WTC11 (cell line): Measurements from ENCODE around the gene DDRGK1.

Experiments
- ELF4 ChIP-seq: sonication (generic); formaldehyde crosslinking; IDR thresholded peaks from 2 replicates; pipeline ENCODE4 v1.8.1; 2022; ENCODE audit warnings: low read depth, mild to moderate bottlenecking, moderate library complexity, missing genetic modification reagents
- GABPB1 ChIP-seq: sonication (generic); formaldehyde crosslinking; IDR thresholded peaks from 2 replicates; pipeline ENCODE4 v1.8.1; 2023; ENCODE audit warnings: mild to moderate bottlenecking, missing genetic modification reagents
- KAT7 ChIP-seq: sonication (generic); formaldehyde crosslinking; IDR thresholded peaks from 2 replicates; pipeline ENCODE4 v1.8.1; 2023; ENCODE audit warnings: missing genetic modification reagents, mild to moderate bottlenecking, borderline replicate concordance
- TP53 ChIP-seq: sonication (generic); formaldehyde crosslinking; IDR thresholded peaks from 2 replicates; pipeline ENCODE4 v1.8.1; 2023; ENCODE audit warnings: mild to moderate bottlenecking, missing genetic modification reagents
- ZNF416 ChIP-seq: fragments of 250-450 bp; sonication (Bioruptor Pico); IDR thresholded peaks from 2 replicates; pipeline ENCODE4 v1.9.0; 2021; ENCODE audit warnings: mild to moderate bottlenecking, inconsistent platforms
- TF ChIP-seq, protein P1 (sequence below): sonication (generic); formaldehyde crosslinking; IDR thresholded peaks from 2 replicates; pipeline ENCODE4 v1.8.1; 2022; ENCODE audit warnings: mild to moderate bottlenecking, moderate library complexity, missing genetic modification reagents
- TF ChIP-seq, protein P2 (sequence below): fragments of 200-600 bp; IDR thresholded peaks from 2 replicates; pipeline ENCODE4 v1.8.0; 2022; ENCODE audit warnings: antibody characterized with exemption

DNA sequence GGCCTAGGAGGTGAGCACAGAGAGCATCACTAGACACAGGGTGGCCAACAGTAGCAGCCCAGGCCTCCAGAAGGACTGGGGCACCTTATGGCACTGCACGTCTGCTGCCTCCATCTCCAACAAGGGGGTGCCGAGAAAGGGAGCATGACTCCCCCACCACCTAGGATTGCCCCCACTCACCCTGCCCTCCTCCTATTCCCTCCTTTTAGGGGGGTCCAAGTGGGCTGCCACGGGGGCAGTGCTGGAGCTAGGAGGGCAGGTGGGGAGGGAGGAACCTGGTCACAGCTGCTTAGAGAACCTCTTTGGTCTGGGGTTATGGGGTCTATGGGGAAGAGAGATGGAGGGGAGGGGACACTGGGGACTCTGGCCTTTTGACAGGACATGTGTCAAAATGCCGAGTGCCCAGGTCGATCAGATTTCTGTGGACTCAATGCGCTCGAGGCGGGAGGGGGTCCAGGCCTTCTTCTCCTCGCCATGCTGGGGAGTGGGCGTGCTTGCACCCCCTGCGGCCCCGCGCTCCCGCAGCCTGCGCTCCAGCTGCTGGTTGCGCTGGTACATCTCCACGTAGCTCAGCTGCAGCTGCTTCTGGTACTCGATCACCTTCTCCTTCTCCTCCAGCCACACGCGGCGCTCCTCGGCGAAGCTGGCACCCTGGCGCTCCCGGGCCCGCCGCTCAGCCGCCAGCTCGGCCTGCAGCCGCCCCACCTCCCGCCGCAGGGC is 40.3 kb downstream of the DDRGK1 start:
- TF ChIP-seq, protein P1, sequence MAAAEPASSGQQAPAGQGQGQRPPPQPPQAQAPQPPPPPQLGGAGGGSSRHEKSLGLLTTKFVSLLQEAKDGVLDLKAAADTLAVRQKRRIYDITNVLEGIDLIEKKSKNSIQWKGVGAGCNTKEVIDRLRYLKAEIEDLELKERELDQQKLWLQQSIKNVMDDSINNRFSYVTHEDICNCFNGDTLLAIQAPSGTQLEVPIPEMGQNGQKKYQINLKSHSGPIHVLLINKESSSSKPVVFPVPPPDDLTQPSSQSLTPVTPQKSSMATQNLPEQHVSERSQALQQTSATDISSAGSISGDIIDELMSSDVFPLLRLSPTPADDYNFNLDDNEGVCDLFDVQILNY (CRISPR knock-in tag), result no peak
- TF ChIP-seq, protein P2, sequence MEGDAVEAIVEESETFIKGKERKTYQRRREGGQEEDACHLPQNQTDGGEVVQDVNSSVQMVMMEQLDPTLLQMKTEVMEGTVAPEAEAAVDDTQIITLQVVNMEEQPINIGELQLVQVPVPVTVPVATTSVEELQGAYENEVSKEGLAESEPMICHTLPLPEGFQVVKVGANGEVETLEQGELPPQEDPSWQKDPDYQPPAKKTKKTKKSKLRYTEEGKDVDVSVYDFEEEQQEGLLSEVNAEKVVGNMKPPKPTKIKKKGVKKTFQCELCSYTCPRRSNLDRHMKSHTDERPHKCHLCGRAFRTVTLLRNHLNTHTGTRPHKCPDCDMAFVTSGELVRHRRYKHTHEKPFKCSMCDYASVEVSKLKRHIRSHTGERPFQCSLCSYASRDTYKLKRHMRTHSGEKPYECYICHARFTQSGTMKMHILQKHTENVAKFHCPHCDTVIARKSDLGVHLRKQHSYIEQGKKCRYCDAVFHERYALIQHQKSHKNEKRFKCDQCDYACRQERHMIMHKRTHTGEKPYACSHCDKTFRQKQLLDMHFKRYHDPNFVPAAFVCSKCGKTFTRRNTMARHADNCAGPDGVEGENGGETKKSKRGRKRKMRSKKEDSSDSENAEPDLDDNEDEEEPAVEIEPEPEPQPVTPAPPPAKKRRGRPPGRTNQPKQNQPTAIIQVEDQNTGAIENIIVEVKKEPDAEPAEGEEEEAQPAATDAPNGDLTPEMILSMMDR, result no peak
- TF ChIP-seq GABPB1 (CRISPR knock-in tag) (no peak), ELF4 (no peak), ZNF416 (CRISPR knock-in tag) (no peak), KAT7 (CRISPR knock-in tag) (no peak), TP53 (CRISPR knock-in tag) (no peak)
